SIG-M5 (cell line): ENCODE data around the gene MBLAC1.

ENCODE experiments used
- DNase-seq: peaks from one replicate; lab custom pipeline; 2025; lab: John Stamatoyannopoulos, UW

The MBLAC1 gene

GRCh38 chr7:100154651-100155491 is 28.1 kb downstream of the MBLAC1 start:
- DNase-seq: no peak

GRCh38 chr7:100155553-100156317 is 29.0 kb downstream of the MBLAC1 start:
- DNase-seq: no peak

GRCh38 chr7:100156331-100157068 is 29.7 kb downstream of the MBLAC1 start:
- no peak for DNase-seq

DNA sequence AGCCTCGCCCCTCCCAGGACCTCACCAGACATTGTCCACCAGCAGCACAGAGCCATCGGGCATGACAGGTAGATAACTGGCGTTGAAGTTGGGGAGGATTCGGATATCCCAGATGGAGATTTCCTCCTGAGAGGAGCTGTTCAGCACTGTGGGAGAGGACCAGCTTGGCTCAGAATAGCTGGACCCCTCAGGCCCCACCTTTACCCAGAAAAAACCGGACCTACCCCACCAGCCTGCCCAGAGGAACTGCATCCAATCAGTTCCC is 30.2 kb downstream of the MBLAC1 start:
- no peak for DNase-seq

GRCh38 chr7:100157334-100158228 is 30.8 kb downstream of the MBLAC1 start:
- DNase-seq: no peak

GRCh38 chr7:100158229-100159098 is 31.7 kb downstream of the MBLAC1 start, which contains the start of gene TRAPPC14:
Gene TRAPPC14, minus strand, starts transcription at chr7:100158723. Its CDS starts 224 bp downstream, at chr7:100158499.
- DNase-seq: peak; percentile 12

- no peak for DNase-seq
These were observed 32.4 kb downstream of the MBLAC1 start for GRCh38 chr7:100159099-100159623.

- DNase-seq: no peak
These were observed 33.3 kb downstream of the MBLAC1 start for GRCh38 chr7:100160067-100160466.

DNA sequence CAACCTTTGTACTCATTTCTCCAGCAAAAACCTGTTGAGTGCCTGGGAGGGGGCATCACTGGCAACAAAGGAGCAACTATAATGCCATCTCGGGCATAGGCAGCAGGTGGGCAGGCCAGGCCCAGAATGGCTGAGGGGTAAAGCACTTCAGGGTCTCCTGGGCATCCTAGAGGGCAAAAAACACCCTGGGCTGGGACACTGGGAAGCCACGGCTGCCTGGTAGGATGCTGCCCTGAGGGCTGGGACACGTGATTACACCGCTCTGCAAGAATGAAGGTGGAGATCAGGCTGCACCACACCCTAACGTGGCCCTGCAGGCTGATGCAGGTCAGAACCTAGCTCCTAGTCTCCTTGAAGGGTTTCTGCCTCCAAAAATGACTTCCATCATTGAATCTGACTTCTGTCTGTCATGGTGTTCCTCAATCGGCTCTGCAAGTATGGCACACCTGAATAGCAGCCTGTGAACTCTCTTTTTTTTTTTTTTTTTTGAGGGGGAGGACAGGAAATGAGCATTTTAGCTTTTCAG is 36.3 kb downstream of the MBLAC1 start:
- DNase-seq: no peak

DNA sequence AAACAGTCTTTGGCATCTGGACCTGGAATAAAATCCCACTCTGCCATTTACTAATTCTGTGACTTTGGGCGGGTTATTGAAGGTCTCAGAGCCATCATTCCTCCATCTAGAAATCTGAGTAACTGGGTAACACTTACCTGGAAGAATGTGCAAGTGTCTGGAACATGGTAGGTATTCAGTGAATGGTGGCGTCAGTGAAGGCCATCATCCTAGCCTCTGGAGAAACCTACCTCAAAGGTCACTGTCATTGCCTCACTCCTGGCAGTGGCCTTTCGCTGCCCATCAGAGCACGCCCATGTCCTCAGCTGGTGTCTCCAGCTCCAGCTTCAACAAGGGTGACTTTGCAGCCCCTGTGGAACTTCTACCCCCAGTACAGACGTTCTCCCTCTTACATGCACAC is 37.1 kb downstream of the MBLAC1 start:
- DNase-seq: no peak

DNA sequence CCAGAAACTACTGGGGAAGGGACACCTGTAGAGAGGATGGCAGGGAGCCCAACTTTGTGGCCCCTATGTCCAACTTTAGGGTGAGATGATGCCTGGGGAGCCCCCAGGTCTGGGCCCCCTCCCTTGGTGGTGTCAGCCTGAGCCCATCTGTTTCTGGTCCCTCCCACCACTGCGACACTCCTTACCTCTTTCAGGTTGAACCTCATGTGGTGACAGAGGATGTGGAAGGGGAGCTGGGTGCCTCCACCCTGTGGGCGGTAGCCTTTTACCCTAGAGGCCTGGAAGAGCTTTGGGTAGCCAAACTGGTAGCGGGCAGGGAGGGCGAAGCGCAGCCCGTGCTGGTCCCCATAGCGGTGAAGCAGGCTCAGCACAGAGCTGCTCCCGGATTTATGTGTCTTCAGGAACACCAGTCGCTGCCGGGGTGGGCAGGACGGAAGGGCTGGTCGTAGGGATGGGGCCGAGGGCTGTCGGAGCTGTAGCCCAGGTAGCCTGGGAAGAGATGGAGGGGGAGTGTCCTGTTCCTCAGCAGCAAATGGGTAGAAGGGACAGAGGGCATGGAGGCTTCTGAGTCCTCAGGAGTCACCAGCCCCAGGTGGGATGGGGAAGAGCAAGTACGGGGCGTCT is 39.7 kb downstream of the MBLAC1 start:
- no peak for DNase-seq

DNA sequence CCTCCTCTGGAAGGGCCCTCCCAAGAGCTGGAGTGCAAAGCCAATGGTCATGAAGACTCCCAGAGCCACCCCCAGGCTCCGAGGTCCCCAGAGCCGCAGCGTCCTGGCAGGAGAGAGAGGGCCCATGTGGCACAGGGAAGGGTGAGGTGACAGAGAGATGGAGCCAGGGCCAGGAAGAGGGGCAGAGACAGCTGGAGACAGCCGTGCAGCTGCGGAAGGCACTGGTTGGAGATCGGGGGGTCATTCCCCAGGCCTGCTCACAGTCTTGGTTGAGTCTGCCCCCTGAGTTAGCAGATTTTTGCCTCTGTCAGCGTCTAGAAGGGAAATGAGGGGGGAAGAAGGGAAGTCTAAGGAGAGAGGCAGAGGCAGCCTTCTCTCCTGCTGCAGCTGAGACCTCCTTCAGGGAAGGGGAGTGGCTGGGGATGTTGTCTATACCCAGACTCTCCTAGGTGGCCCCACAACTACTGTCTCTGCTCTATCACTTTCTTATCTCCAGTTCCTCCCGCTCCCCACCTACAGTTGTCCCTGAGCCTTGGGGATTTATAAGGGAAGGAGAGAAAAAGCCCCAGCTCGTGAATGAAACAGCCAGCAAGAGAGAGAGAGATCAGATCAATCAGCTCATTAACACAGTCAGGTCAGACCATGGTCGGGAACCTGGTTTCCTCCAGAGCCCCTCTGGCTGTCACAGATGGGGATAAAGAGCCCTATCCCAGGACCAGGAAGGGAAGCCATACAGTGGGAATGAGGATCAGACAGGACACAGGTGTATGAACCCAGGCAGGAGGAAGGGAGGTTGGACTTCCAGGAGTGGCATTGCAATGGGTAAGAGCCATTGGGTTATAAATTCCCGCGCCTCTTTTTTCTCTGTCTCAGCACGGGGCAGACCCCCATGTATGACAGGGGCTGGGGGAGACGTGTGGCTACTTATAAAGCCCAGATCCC is 40.5 kb downstream of the MBLAC1 start:
- DNase-seq: no peak

- no peak for DNase-seq
These were observed 41.2 kb downstream of the MBLAC1 start for GRCh38 chr7:100167912-100168323.

GRCh38 chr7:100169147-100169850 is 42.5 kb downstream of the MBLAC1 start:
- no peak for DNase-seq

DNA sequence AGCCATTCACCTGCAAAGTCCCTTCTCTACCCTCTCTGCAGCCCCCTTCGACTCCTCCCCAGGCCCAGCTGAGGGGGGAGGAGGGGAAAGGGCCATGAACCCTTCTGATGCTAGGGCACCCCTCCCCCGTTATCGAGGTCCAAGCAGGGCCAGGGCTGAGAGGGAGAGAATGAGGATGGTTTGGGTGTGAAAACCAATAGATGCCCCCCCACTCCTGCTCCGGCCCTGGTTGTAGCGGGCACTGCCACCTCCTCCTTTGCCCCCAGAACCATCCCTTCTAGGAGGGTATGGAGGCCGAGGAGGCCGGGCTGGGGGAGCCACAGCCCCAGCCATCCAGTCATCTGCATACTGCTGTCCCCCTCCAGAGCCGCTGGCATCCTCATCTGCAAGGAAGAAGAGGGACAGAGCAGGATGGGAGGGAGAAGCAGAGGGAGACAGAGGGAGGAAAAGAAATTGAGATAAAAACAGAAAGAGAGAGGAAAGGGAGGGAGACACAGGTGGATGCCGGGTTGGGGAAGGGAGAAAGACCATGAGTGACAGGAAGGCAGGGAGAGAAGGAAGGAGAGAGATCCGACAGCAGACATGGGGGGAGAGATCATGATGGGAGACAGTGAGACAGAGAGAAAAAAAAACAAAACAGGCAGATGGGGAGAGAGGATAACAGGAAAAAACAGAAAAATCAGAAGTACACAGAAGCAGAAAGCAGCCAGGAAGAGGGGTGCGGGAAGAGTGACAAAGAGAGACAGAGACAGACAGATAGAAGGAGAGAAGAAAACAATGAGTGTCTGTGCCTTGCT is 43.5 kb downstream of the MBLAC1 start:
- no peak for DNase-seq

- no peak for DNase-seq
These were observed 44.4 kb downstream of the MBLAC1 start for GRCh38 chr7:100171087-100171681.

GRCh38 chr7:100171840-100172239 is 45.1 kb downstream of the MBLAC1 start:
- DNase-seq: no peak
